Endodermal cell (in vitro differentiated cells): ENCODE results near the gene SLIT2. TPM values are rescaled to one million over a fixed set of nuclear protein-coding genes. Genes with fewer than 3 reads are reported as not detected.

Source experiments
- DNase-seq: peaks from one replicate; pipeline ENCODE4 v3.0.0-alpha.2; 2017
- H3K27ac ChIP-seq: 2 replicates; pipeline ENCODE4 v1.5.1; 2013; ENCODE audit warnings: mild to moderate bottlenecking, low read depth, low read length, moderate library complexity
- H3K27me3 ChIP-seq: 2 replicates; pipeline ENCODE4 v1.6.1; 2013; ENCODE audit warnings: mild to moderate bottlenecking, low read length, moderate library complexity; ENCODE audit not compliant: insufficient read depth, control insufficient read depth, poor library complexity, severe bottlenecking
- H3K36me3 ChIP-seq: 2 replicates; pipeline ENCODE4 v1.7.0; 2013; ENCODE audit warnings: mild to moderate bottlenecking, low read length, moderate library complexity; ENCODE audit not compliant: control insufficient read depth, insufficient read depth
- H3K4me1 ChIP-seq: one replicate; pipeline ENCODE4 v1.7.0; 2013; ENCODE audit warnings: low read length; ENCODE audit not compliant: control insufficient read depth, insufficient read depth
- H3K4me3 ChIP-seq: 2 replicates; pipeline ENCODE4 v1.5.1; 2013; ENCODE audit warnings: mild to moderate bottlenecking, low read length, moderate library complexity
- H3K9ac ChIP-seq: 2 replicates; pipeline ENCODE4 v1.6.1; 2013; ENCODE audit warnings: mild to moderate bottlenecking, low read length, moderate library complexity; ENCODE audit not compliant: poor library complexity, severe bottlenecking; ENCODE audit errors: extremely low read depth
- H3K9me3 ChIP-seq: 2 replicates; pipeline ENCODE4 v1.6.1; 2013; ENCODE audit warnings: mild to moderate bottlenecking, low read length, moderate library complexity; ENCODE audit not compliant: control insufficient read depth
- H3K27ac Mint-ChIP-seq: 2 replicates; pipeline ENCODE4 v1.8.0; 2020; ENCODE audit warnings: mixed read lengths
- H3K27me3 Mint-ChIP-seq: 2 replicates; pipeline ENCODE4 v1.8.0; 2021; ENCODE audit warnings: mild to moderate bottlenecking, mixed read lengths; ENCODE audit not compliant: insufficient read depth
- H3K36me3 Mint-ChIP-seq: 2 replicates; pipeline ENCODE4 v1.8.0; 2020; ENCODE audit warnings: low read depth, mixed read lengths
- H3K4me1 Mint-ChIP-seq: 2 replicates; pipeline ENCODE4 v1.8.0; 2020; ENCODE audit warnings: mixed read lengths
- H3K4me3 Mint-ChIP-seq: 2 replicates; pipeline ENCODE4 v1.8.0; 2020; ENCODE audit warnings: mild to moderate bottlenecking, moderate library complexity, mixed read lengths
- H3K9me3 Mint-ChIP-seq: 2 replicates; pipeline ENCODE4 v1.8.0; 2020; ENCODE audit warnings: mild to moderate bottlenecking, mixed read lengths
- WGBS, 2 experiments: methylation state at CpG; one replicate each; pipeline versions ENCODE4 v1.1.5 to v1.1.7; 2013; ENCODE audit warnings: missing lambda C conversion rate in 2 of 2, mixed read lengths in 1 of 2; ENCODE audit not compliant: insufficient coverage in 1 of 2, insufficient read length in 1 of 2; 5-methylcytosine and 5-hydroxymethylcytosine counted together
- total RNA-seq, 2 donors: library from RNA; stranded (reverse); fragmentation: NEBNext Ultra II Directional in 1 of 2; extraction: Animal tissue kit (Norgen Biotek cat#: 25700) in 1 of 2; gene quantifications; 2 replicates in 1 of 2; 3 replicates in 1 of 2; pipeline ENCODE4 v1.2.1, GENCODE V29; 2021
- TF ChIP-seq, protein P1 (sequence below): fragments of 200-600 bp; sonication (generic); conservative IDR thresholded peaks from 2 replicates; pipeline ENCODE4 v1.5.0; 2021; ENCODE audit warnings: antibody characterized with exemption, mild to moderate bottlenecking

Gene SLIT2
- total RNA-seq, 2 donors from 2014 or later = 3.4 to 3.5 TPM

DNA sequence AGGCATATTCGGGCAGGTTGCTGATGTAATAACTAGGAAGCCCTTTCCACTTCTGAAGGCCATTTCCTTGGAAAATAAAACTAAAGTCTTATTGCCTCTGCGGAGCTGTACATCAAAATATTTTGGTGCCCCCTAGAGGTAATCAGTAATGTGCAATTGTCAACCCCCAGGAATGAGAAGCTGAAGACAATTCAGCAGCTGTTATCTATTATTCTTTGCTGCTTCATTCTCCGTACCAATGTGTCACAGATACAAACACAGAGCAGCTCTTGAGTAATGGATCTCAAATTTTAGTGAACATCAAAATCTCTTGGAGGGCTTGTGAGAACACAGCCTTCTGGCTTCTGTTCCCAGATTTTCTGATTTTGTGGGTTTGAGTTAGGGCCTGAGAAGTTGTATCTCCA is 3.5 kb upstream of the SLIT2 start:
- H3K9ac ChIP-seq = no peak overlapping the region
- TF ChIP-seq, protein P1, sequence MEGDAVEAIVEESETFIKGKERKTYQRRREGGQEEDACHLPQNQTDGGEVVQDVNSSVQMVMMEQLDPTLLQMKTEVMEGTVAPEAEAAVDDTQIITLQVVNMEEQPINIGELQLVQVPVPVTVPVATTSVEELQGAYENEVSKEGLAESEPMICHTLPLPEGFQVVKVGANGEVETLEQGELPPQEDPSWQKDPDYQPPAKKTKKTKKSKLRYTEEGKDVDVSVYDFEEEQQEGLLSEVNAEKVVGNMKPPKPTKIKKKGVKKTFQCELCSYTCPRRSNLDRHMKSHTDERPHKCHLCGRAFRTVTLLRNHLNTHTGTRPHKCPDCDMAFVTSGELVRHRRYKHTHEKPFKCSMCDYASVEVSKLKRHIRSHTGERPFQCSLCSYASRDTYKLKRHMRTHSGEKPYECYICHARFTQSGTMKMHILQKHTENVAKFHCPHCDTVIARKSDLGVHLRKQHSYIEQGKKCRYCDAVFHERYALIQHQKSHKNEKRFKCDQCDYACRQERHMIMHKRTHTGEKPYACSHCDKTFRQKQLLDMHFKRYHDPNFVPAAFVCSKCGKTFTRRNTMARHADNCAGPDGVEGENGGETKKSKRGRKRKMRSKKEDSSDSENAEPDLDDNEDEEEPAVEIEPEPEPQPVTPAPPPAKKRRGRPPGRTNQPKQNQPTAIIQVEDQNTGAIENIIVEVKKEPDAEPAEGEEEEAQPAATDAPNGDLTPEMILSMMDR = peak; percentile 82
- Mint-ChIP-seq H3K9me3 (no peaks in the 10 kb centered on the region), H3K4me3 (no peak overlapping the region), H3K27me3 (peaks cover 35% of the 10 kb centered on the region), H3K36me3 (no peaks in the 10 kb centered on the region), H3K27ac (no peak overlapping the region), H3K4me1 (peaks cover 13% of the 10 kb centered on the region)
- H3K36me3 ChIP-seq = no peaks in the 10 kb centered on the region
- no peak overlapping the region for H3K27ac ChIP-seq
- DNase-seq = no peak
- H3K27me3 ChIP-seq = peaks cover 27% of the 10 kb centered on the region
- H3K4me3 ChIP-seq = no peak overlapping the region
- H3K4me1 ChIP-seq = no peaks in the 10 kb centered on the region
- no peaks in the 10 kb centered on the region for H3K9me3 ChIP-seq
- 47 to 54% methylated on average over 2 to 3 of the region's 3 CpGs for WGBS, 2 experiments

DNA sequence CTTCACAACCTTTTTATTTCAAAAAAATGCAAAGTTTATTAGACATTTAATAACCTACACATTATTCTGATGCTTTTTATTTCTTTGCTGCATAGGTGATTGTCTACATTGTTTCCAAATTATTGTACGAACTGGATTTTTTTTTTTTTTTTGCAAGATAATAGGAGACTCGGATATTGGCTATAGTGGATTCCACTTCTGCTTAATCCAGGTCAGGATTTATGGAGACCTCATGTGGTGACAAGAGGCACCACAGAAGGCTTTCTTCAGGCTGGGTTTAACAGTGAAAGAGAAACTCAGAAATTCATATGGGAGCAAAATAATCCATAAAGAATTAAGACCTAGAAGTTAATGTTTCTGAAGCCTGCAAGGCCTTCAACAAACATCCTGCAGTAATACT is 2.4 kb upstream of the SLIT2 start:
- no peaks in the 10 kb centered on the region for H3K36me3 ChIP-seq
- Mint-ChIP-seq H3K27me3 (peaks cover 47% of the 10 kb centered on the region), H3K27ac (no peak overlapping the region), H3K36me3 (no peaks in the 10 kb centered on the region), H3K4me3 (no peak overlapping the region), H3K9me3 (no peaks in the 10 kb centered on the region), H3K4me1 (peaks cover 19% of the 10 kb centered on the region)
- no peak overlapping the region for H3K27ac ChIP-seq
- 57 to 88% methylated on average over 1 to 2 of the region's 2 CpGs for WGBS, 2 experiments
- no peak for DNase-seq
- no peaks in the 10 kb centered on the region for H3K9me3 ChIP-seq
- H3K4me3 ChIP-seq = no peak overlapping the region
- H3K9ac ChIP-seq = no peak overlapping the region
- TF ChIP-seq, protein P1 = peak; percentile 53
- peaks cover 5% of the 10 kb centered on the region for H3K4me1 ChIP-seq
- peaks cover 39% of the 10 kb centered on the region for H3K27me3 ChIP-seq

DNA sequence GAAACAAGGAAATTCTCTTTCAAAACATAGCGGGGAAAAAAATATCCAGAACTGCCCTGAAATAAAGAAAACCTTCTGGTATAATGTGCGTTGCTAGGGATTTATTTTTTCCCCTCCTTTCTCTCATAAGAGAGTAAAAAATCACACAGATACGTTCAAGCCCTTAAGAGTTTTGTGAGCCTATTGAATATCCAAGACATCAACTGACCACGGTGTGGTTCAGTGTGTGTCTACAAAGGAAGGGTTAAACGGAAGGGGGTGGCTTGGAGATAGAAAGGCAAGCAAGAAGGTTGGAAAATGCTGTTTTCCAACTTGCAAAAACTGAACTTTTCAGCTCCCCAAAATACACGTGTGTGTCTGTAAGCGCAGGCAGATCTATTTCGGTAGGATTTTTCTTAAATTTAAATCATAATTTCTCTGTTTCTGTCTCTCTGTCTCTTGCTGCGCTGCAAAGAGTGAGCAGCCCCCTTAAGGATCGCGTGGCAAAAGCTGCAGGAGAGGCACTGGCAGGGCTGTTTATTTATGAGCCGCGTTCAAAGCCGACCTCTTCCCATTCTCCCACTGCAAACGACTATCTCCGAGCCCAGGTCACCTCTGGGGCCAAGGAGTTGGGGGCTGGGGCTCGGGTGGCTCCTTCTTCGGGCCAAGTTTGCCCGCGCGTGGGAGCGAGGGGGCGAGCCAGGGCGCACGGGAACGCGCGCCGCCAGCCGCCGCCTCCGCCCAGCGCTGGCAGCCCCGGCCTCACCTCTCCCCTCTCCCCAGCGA is 492 bp upstream of the SLIT2 start:
- H3K4me3 Mint-ChIP-seq = peak overlapping the region; percentile 66
- H3K27ac Mint-ChIP-seq = no peak overlapping the region
- peaks cover 66% of the 10 kb centered on the region for H3K27me3 Mint-ChIP-seq
- H3K4me1 Mint-ChIP-seq = peaks cover 33% of the 10 kb centered on the region
- no peaks in the 10 kb centered on the region for H3K9me3 Mint-ChIP-seq
- no peaks in the 10 kb centered on the region for H3K9me3 ChIP-seq
- WGBS, 2 experiments = 6 to 8% methylated on average over 14 to 35 of the region's 35 CpGs
- TF ChIP-seq, protein P1 = no peak
- peaks cover 6% of the 10 kb centered on the region for H3K4me1 ChIP-seq
- H3K36me3 ChIP-seq = no peaks in the 10 kb centered on the region
- H3K27me3 ChIP-seq = peaks cover 57% of the 10 kb centered on the region
- peak overlapping the region; percentile 28 for H3K9ac ChIP-seq
- no peaks in the 10 kb centered on the region for H3K36me3 Mint-ChIP-seq
- H3K27ac ChIP-seq = no peak overlapping the region
- DNase-seq = no peak
- peak overlapping the region; percentile 80 for H3K4me3 ChIP-seq
